Liver (tissue), 3 donors: ENCODE data around the gene AQR.

Experiments
- CTCF ChIP-seq: fragments of 150-350 bp; IDR thresholded peaks from 2 replicates; pipeline ENCODE4 v1.5.1; 2017; ENCODE audit warnings: improper control_type of control experiment, low read depth, low read length; ENCODE audit not compliant: missing input control
- EGR1 ChIP-seq, 2 donors: IDR thresholded peaks; 2 replicates each; pipeline ENCODE4 v1.6.1; 2016 to 2018; ENCODE audit warnings: antibody characterized with exemption in 2 of 2, low read depth in 2 of 2
- GABPA ChIP-seq, 2 donors: IDR thresholded peaks in 1 of 2; conservative IDR thresholded peaks in 1 of 2; 2 replicates each; pipeline ENCODE4 v1.6.1; 2016; ENCODE audit warnings: antibody characterized with exemption in 2 of 2, mild to moderate bottlenecking in 1 of 2, moderate library complexity in 1 of 2
- MAX ChIP-seq: IDR thresholded peaks from 2 replicates; pipeline ENCODE4 v1.6.1; 2016; ENCODE audit warnings: antibody characterized with exemption
- REST ChIP-seq: IDR thresholded peaks from 2 replicates; pipeline ENCODE4 v1.6.1; 2016; ENCODE audit warnings: antibody characterized with exemption, mild to moderate bottlenecking
- SP1 ChIP-seq: IDR thresholded peaks from 2 replicates; pipeline ENCODE4 v1.6.1; 2018; ENCODE audit warnings: antibody characterized with exemption, mild to moderate bottlenecking
- TAF1 ChIP-seq: conservative IDR thresholded peaks from 2 replicates; pipeline ENCODE4 v1.6.1; 2016; ENCODE audit warnings: antibody characterized with exemption, mild to moderate bottlenecking
- YY1 ChIP-seq: IDR thresholded peaks from 2 replicates; pipeline ENCODE4 v1.6.1; 2016; ENCODE audit warnings: antibody characterized with exemption, mild to moderate bottlenecking
- donor health status: healthy.
- donor health status: healthy.

- no peak for TF ChIP-seq CTCF
- TF ChIP-seq TAF1 = no peak
- TF ChIP-seq MAX = no peak
- no peak for TF ChIP-seq YY1
- no peak for TF ChIP-seq REST
- TF ChIP-seq EGR1 (IDR thresholded peaks at IDR 0.05; ENCODE audit: low read depth in 2 of 2) = no peak
- TF ChIP-seq GABPA (IDR thresholded peaks at IDR 0.05 in 1 of 2, conservative IDR thresholded peaks at IDR 0.05 in 1 of 2) = no peak
- no peak for TF ChIP-seq SP1
These were observed 37.9 kb upstream of the AQR start for GRCh38 chr15:35007397-35007796.
